DOHH2 (cell line): ENCODE measurements around the gene SDF2L1.
"Not testable (repeated sequence)": the region's sequence is repeated elsewhere in the genome, so short reads cannot be mapped to it uniquely, and the experiment has no call there.

ENCODE experiments used
- H3F3A ChIP-seq: fragments of 200-600 bp; sonication (generic), shearing (Covaris generic); 2 replicates; pipeline ENCODE4 v1.6.0; 2016; ENCODE audit warnings: antibody characterized with exemption, mild to moderate bottlenecking; ENCODE audit not compliant: control insufficient read depth, insufficient read depth
- H3K27ac ChIP-seq: fragments of 200-600 bp; sonication (generic); 2 replicates; pipeline ENCODE4 v1.5.1; 2014; ENCODE audit warnings: low read depth, mild to moderate bottlenecking, low read length, moderate library complexity
- H3K27me3 ChIP-seq: fragments of 200-600 bp; sonication (generic); 2 replicates; pipeline ENCODE4 v1.6.1; 2014; ENCODE audit warnings: mild to moderate bottlenecking, low read length, mixed read lengths; ENCODE audit not compliant: control insufficient read depth
- H3K36me3 ChIP-seq: fragments of 200-600 bp; sonication (generic); 2 replicates; pipeline ENCODE4 v1.6.1; 2014; ENCODE audit warnings: mild to moderate bottlenecking, low read length, moderate library complexity, mixed read lengths; ENCODE audit not compliant: control insufficient read depth
- H3K4me1 ChIP-seq: fragments of 200-600 bp; sonication (generic); 2 replicates; pipeline ENCODE4 v1.6.1; 2014; ENCODE audit warnings: mild to moderate bottlenecking, low read length, mixed read lengths; ENCODE audit not compliant: control insufficient read depth
- H3K4me2 ChIP-seq: fragments of 200-600 bp; sonication (generic); 2 replicates; pipeline ENCODE4 v1.6.0; 2014; ENCODE audit warnings: mild to moderate bottlenecking, low read length, moderate library complexity
- H3K4me3 ChIP-seq: fragments of 200-600 bp; sonication (generic); 2 replicates; pipeline ENCODE4 v1.5.1; 2014; ENCODE audit warnings: mild to moderate bottlenecking, low read length, mixed read lengths
- H3K79me2 ChIP-seq: fragments of 200-600 bp; sonication (generic); 2 replicates; pipeline ENCODE4 v1.6.1; 2014; ENCODE audit warnings: mild to moderate bottlenecking, low read length, mixed read lengths; ENCODE audit not compliant: control insufficient read depth
- H3K9me2 ChIP-seq: fragments of 200-600 bp; sonication (generic); replicated peaks from 2 replicates; pipeline ENCODE4 v1.6.1; 2014; ENCODE audit warnings: mild to moderate bottlenecking, low read length, mixed read lengths; ENCODE audit not compliant: control insufficient read depth
- H3K9me3 ChIP-seq: fragments of 200-600 bp; sonication (generic); 2 replicates; pipeline ENCODE4 v1.6.1; 2014; ENCODE audit warnings: antibody characterized with exemption, low read length, mixed read lengths; ENCODE audit not compliant: control insufficient read depth, insufficient read depth
- H4K20me1 ChIP-seq: fragments of 200-600 bp; sonication (generic); 2 replicates; pipeline ENCODE4 v1.6.0; 2014; ENCODE audit warnings: low read depth, mild to moderate bottlenecking, antibody characterized with exemption, low read length, moderate library complexity; ENCODE audit not compliant: control insufficient read depth, insufficient read depth
- CTCF ChIP-seq: fragments of 200-600 bp; sonication (generic); IDR thresholded peaks from one replicate; pipeline ENCODE4 v1.5.1; 2014; ENCODE audit warnings: antibody characterized with exemption, mild to moderate bottlenecking, low read depth, low read length; ENCODE audit not compliant: poor library complexity, severe bottlenecking
- EZH2phosphoT487 ChIP-seq: fragments of 200-600 bp; sonication (generic); IDR thresholded peaks from 2 replicates; pipeline ENCODE4 v1.6.1; 2017; ENCODE audit warnings: borderline replicate concordance, mild to moderate bottlenecking, antibody characterized with exemption, low read length, moderate library complexity, mixed read lengths

SDF2L1 gene

GRCh38 chr22:21613553-21614233 lies 28.4 kb upstream of the SDF2L1 start:
- peaks cover 9% of the 10 kb centered on the region for H3F3A ChIP-seq
- H3K27me3 ChIP-seq, result no peaks in the 10 kb centered on the region
- H3K79me2 ChIP-seq, result peaks cover 90% of the 10 kb centered on the region
- TF ChIP-seq EZH2phosphoT487 (no peak), CTCF (no peak)
- no peaks in the 10 kb centered on the region for H3K9me2 ChIP-seq
- peaks cover 69% of the 10 kb centered on the region for H3K36me3 ChIP-seq
- H3K4me2 ChIP-seq, result no peak overlapping the region
- no peak overlapping the region for H3K4me3 ChIP-seq
- no peaks in the 10 kb centered on the region for H3K9me3 ChIP-seq
- peaks cover 9% of the 10 kb centered on the region; the same call in 1 of the 2 replicates for H4K20me1 ChIP-seq
- H3K27ac ChIP-seq, result no peak overlapping the region
- H3K4me1 ChIP-seq, result peaks cover 47% of the 10 kb centered on the region

GRCh38 chr22:21615731-21616130 lies 26.4 kb upstream of the SDF2L1 start:
- H3K4me2 ChIP-seq, result peak overlapping the region; percentile 23
- no peaks in the 10 kb centered on the region for H3K9me3 ChIP-seq
- peaks cover 47% of the 10 kb centered on the region for H3K4me1 ChIP-seq
- H3K9me2 ChIP-seq, result no peaks in the 10 kb centered on the region
- H3K27me3 ChIP-seq, result no peaks in the 10 kb centered on the region
- TF ChIP-seq CTCF (no peak), EZH2phosphoT487 (no peak)
- H3F3A ChIP-seq, result peaks cover 12% of the 10 kb centered on the region
- H3K79me2 ChIP-seq, result peaks cover 91% of the 10 kb centered on the region
- peaks cover 9% of the 10 kb centered on the region; the same call in 1 of the 2 replicates for H4K20me1 ChIP-seq
- 0 out of 2 replicates have a peak overlapping the region, but pooled peaks have one; percentile 13 for H3K4me3 ChIP-seq
- H3K36me3 ChIP-seq, result peaks cover 63% of the 10 kb centered on the region
- peak overlapping the region; percentile 27 for H3K27ac ChIP-seq

- H3K9me2 ChIP-seq, H3K4me3 ChIP-seq, H3K9me3 ChIP-seq, H3K27me3 ChIP-seq: not testable (repeated sequence)
- 0 out of 2 replicates have a peak overlapping the region, but pooled peaks have one; percentile 27 for H3K27ac ChIP-seq
- 0 out of 2 replicates have a peak overlapping the region, but pooled peaks have one; percentile 23 for H3K4me2 ChIP-seq
- peaks cover 10% of the 10 kb centered on the region; the same call in 1 of the 2 replicates for H4K20me1 ChIP-seq
- H3K36me3 ChIP-seq, result peaks cover 60% of the 10 kb centered on the region
- H3K79me2 ChIP-seq, result peaks cover 87% of the 10 kb centered on the region
- peaks cover 47% of the 10 kb centered on the region for H3K4me1 ChIP-seq
- peaks cover 18% of the 10 kb centered on the region for H3F3A ChIP-seq
Observed at GRCh38 chr22:21617337-21617736, 24.8 kb upstream of the SDF2L1 start.

- peaks cover 36% of the 10 kb centered on the region for H3F3A ChIP-seq
- H3K4me2 ChIP-seq, result no peak overlapping the region
- H3K4me3 ChIP-seq, result no peak overlapping the region
- peaks cover 59% of the 10 kb centered on the region for H3K36me3 ChIP-seq
- no peaks in the 10 kb centered on the region for H3K9me2 ChIP-seq
- no peaks in the 10 kb centered on the region for H3K9me3 ChIP-seq
- H3K27ac ChIP-seq, result no peak overlapping the region
- peaks cover 6% of the 10 kb centered on the region; the same call in 1 of the 2 replicates for H4K20me1 ChIP-seq
- peaks cover 92% of the 10 kb centered on the region for H3K79me2 ChIP-seq
- no peak for TF ChIP-seq EZH2phosphoT487
- no peak for TF ChIP-seq CTCF
- H3K27me3 ChIP-seq, result no peaks in the 10 kb centered on the region
- H3K4me1 ChIP-seq, result peaks cover 32% of the 10 kb centered on the region
Observed at GRCh38 chr22:21621025-21621424, 21.1 kb upstream of the SDF2L1 start.
